HEK293 (cell line): ENCODE measurements around the gene DMC1.

ENCODE experiments used
- BCL11B ChIP-seq: fragments of 450-650 bp; formaldehyde crosslinking; IDR thresholded peaks from 2 replicates; pipeline ENCODE4 v1.5.1; 2016; ENCODE audit warnings: low read depth, missing biosample characterization, missing genetic modification characterization
- HIC1 ChIP-seq: fragments of 450-650 bp; formaldehyde crosslinking; IDR thresholded peaks from 2 replicates; pipeline ENCODE4 v1.5.1; 2016; ENCODE audit warnings: missing biosample characterization, missing genetic modification characterization
- PATZ1 ChIP-seq: fragments of 450-650 bp; formaldehyde crosslinking; IDR thresholded peaks from 2 replicates; pipeline ENCODE4 v1.5.1; 2016; ENCODE audit warnings: missing biosample characterization, missing genetic modification characterization
- REST ChIP-seq: fragments of 450-650 bp; formaldehyde crosslinking; IDR thresholded peaks from 2 replicates; pipeline ENCODE4 v1.5.1; 2016; ENCODE audit warnings: missing biosample characterization, missing genetic modification characterization
- ZBTB10 ChIP-seq: fragments of 450-650 bp; formaldehyde crosslinking; IDR thresholded peaks from 2 replicates; pipeline ENCODE4 v1.5.1; 2016; ENCODE audit warnings: missing biosample characterization, missing genetic modification characterization
- ZBTB26 ChIP-seq: fragments of 450-650 bp; formaldehyde crosslinking; optimal IDR thresholded peaks from 2 replicates; pipeline ENCODE3; 2016; ENCODE audit warnings: missing biosample characterization, mild to moderate bottlenecking, missing genetic modification characterization
- ZBTB6 ChIP-seq: fragments of 450-650 bp; formaldehyde crosslinking; IDR thresholded peaks from 2 replicates; pipeline ENCODE4 v1.5.1; 2017; ENCODE audit warnings: missing biosample characterization, missing genetic modification characterization
- ZFP69B ChIP-seq: fragments of 450-650 bp; formaldehyde crosslinking; IDR thresholded peaks from 2 replicates; pipeline ENCODE4 v1.5.1; 2016; ENCODE audit warnings: missing biosample characterization, missing genetic modification characterization
- ZNF202 ChIP-seq: fragments of 450-650 bp; formaldehyde crosslinking; IDR thresholded peaks from 2 replicates; pipeline ENCODE4 v1.5.1; 2016; ENCODE audit warnings: missing biosample characterization, missing genetic modification characterization, borderline replicate concordance
- ZNF223 ChIP-seq: fragments of 450-650 bp; formaldehyde crosslinking; IDR thresholded peaks from 2 replicates; pipeline ENCODE4 v1.5.1; 2016; ENCODE audit warnings: missing biosample characterization, missing genetic modification characterization
- ZNF280D ChIP-seq: fragments of 450-650 bp; formaldehyde crosslinking; IDR thresholded peaks from 2 replicates; pipeline ENCODE4 v1.5.1; 2016; ENCODE audit warnings: missing biosample characterization, missing genetic modification characterization
- ZNF473 ChIP-seq: fragments of 450-650 bp; formaldehyde crosslinking; IDR thresholded peaks from 2 replicates; pipeline ENCODE4 v1.5.1; 2017; ENCODE audit warnings: missing biosample characterization, missing genetic modification characterization
- ZNF580 ChIP-seq: fragments of 450-650 bp; formaldehyde crosslinking; IDR thresholded peaks from 2 replicates; pipeline ENCODE4 v1.5.1; 2016; ENCODE audit warnings: missing biosample characterization, missing genetic modification characterization
- ZNF610 ChIP-seq: fragments of 450-650 bp; formaldehyde crosslinking; IDR thresholded peaks from 2 replicates; pipeline ENCODE4 v1.5.1; 2016; ENCODE audit warnings: missing biosample characterization, missing genetic modification characterization, borderline replicate concordance
- ZNF704 ChIP-seq: fragments of 450-650 bp; formaldehyde crosslinking; IDR thresholded peaks from 2 replicates; pipeline ENCODE4 v1.5.1; 2016; ENCODE audit warnings: missing biosample characterization, missing genetic modification characterization
- ZNF768 ChIP-seq: fragments of 450-650 bp; formaldehyde crosslinking; IDR thresholded peaks from 2 replicates; pipeline ENCODE4 v1.5.1; 2018; ENCODE audit warnings: missing biosample characterization, mild to moderate bottlenecking, missing genetic modification characterization
- ZSCAN5A ChIP-seq: fragments of 450-650 bp; formaldehyde crosslinking; IDR thresholded peaks from 2 replicates; pipeline ENCODE4 v1.5.1; 2016; ENCODE audit warnings: missing biosample characterization, missing genetic modification characterization

Gene DMC1

GRCh38 chr22:38569972-38570778 lies at the start of gene DMC1 (continued):
- no peak for TF ChIP-seq ZNF473 (tag by site-specific recombination)
- TF ChIP-seq ZSCAN5A (tag by site-specific recombination) = peak; percentile 58; the same call in 1 of the 2 replicates
- TF ChIP-seq ZNF280D (tag by site-specific recombination) = 0 out of 2 replicates have a peak, but pooled peaks have one; percentile 45
- TF ChIP-seq REST = peak; percentile 36; the same call in 1 of the 2 replicates
- TF ChIP-seq BCL11B = no peak
- TF ChIP-seq ZBTB10 (tag by site-specific recombination) = peak; percentile 59
- TF ChIP-seq ZFP69B (tag by site-specific recombination) = peak; percentile 56
- TF ChIP-seq ZBTB6 = peak; percentile 33; the same call in 1 of the 2 replicates
- peak; percentile 86 for TF ChIP-seq ZNF610
- 0 out of 2 replicates have a peak, but pooled peaks have one; percentile 16 for TF ChIP-seq ZNF580 (tag by site-specific recombination)
- no peak for TF ChIP-seq ZNF223
- peak; percentile 90 for TF ChIP-seq PATZ1 (tag by site-specific recombination)
- TF ChIP-seq ZNF704 (tag by site-specific recombination) = no peak
- no peak for TF ChIP-seq ZNF202 (tag by site-specific recombination)
- TF ChIP-seq HIC1 (tag by site-specific recombination) = no peak
- TF ChIP-seq ZNF768 (tag by site-specific recombination) = no peak
- TF ChIP-seq ZBTB26 (tag by site-specific recombination) = peak; percentile 69
